Measurements from ENCODE around the gene TRAP1.

The TRAP1 gene

DNA sequence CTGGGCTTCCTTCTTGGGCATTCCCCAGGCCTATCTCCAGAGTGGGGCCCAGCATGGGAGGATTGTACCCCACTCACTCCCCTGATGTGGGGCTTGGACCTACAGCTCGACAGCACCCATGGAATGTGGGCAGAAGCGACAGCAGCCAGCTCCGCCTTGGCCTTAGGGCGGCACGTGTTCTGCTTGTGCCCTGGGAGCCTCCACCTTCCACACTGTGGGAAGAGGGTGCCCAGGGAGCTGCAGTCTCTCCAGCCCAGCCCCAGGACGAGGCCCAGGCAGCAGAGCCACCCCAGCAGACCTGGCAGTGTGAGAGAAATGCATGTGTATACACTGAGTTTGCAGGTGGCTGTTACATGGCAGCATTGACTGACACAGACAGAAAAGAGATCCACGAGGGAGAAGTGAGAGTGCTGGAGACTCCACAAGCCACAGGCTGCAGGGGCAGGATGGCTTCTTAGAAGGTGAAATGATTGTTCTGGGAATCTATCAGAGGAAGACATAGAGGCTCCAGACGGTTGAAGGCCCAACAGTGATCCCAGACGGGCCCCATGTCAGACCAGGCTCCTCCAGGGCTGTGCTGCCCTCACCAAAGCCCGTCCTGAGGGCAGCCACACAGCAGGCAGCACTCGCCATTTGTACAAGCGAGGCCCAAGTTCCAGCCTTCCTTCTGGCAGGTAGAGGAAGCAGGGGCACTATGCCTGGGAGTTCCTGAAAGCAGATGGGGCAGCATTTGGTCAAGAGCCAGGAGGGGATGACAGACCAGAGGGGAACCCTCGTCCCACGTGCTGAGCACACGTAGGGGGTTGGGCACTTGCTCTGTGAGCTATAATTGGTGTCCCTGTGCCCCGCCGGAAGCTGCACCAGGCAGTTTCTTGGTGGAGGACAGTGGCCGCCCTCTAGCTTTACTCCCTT, 65.6 kb downstream of the TRAP1 start:
- DNase-seq (ENCODE audit: low read depth in 3 of 3) = no peak

DNA sequence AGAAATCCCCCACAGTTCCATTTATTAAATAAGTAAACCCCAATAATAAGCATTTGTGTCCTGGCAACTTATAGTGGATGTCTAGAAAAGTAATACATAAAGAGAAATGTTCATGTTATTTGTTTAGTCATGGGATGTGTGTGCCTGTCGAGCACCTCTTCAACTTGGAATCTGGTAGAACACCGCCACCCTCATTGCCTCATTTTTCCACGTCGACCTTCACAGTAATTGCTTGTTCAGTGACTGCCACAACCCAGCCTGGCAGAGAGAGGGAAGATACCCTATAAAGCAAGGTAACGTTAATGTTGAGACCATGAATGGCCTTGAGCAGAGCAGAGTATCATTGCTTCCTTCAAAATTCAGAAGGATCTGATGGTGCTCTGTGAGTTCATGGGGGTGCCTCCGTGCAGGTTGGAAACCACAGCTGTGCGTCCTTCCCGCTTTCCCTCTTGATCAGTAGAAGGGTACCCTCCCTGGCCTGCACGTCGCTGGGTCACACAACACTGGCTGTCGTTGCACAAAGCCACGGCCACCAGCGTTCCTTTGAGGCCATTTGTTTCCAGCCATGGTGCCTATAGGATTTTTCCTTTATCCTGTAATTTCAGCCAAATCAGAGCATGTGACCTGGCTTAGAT, 66.6 kb downstream of the TRAP1 start:
- DNase-seq (ENCODE audit: low read depth in 3 of 3) = no peak

GRCh38 chr16:3646348-3646920, 70.9 kb downstream of the TRAP1 start:
- no peak for DNase-seq (ENCODE audit: low read depth in 3 of 3)

GRCh38 chr16:3645504-3646347, 71.6 kb downstream of the TRAP1 start:
- DNase-seq (ENCODE audit: low read depth in 3 of 3) = no peak

- no peak for DNase-seq (ENCODE audit: low read depth in 3 of 3)
Measured at GRCh38 chr16:3645108-3645503, 72.2 kb downstream of the TRAP1 start.

- no peak for DNase-seq (ENCODE audit: low read depth in 3 of 3)
Measured at GRCh38 chr16:3643095-3643730, 74.1 kb downstream of the TRAP1 start.

GRCh38 chr16:3642397-3643094, 74.8 kb downstream of the TRAP1 start:
- no peak for DNase-seq (ENCODE audit: low read depth in 3 of 3)

DNA sequence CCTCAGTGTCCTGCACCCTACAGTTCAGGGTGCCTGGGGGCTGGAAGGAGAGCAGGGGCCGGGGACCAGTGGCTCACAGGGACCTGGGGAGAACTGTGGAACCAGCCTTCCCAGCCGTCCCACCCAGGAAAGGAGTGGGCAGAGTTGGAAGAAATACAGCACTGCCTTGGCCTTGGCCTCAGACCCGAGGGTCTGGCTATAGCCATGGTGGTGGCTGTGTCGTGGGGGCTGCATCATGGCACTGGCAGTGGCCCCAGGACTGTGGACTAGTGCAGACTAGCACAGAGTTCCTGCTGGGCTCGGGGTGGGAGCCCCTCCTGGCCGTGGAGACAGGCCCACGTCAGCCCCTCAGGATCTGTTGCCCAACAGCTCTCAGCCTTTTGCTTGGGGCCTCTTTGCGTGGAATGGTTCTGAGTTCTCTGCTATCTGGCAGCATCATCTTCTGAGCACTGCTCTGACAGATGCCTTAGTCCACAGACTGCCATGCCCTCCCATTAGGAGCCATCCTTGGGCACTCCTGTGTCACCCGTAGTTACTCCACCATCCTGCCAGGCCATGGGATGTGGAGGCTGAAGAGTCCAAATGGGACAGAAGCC, 75.4 kb downstream of the TRAP1 start:
- no peak for DNase-seq (ENCODE audit: low read depth in 3 of 3)

DNA sequence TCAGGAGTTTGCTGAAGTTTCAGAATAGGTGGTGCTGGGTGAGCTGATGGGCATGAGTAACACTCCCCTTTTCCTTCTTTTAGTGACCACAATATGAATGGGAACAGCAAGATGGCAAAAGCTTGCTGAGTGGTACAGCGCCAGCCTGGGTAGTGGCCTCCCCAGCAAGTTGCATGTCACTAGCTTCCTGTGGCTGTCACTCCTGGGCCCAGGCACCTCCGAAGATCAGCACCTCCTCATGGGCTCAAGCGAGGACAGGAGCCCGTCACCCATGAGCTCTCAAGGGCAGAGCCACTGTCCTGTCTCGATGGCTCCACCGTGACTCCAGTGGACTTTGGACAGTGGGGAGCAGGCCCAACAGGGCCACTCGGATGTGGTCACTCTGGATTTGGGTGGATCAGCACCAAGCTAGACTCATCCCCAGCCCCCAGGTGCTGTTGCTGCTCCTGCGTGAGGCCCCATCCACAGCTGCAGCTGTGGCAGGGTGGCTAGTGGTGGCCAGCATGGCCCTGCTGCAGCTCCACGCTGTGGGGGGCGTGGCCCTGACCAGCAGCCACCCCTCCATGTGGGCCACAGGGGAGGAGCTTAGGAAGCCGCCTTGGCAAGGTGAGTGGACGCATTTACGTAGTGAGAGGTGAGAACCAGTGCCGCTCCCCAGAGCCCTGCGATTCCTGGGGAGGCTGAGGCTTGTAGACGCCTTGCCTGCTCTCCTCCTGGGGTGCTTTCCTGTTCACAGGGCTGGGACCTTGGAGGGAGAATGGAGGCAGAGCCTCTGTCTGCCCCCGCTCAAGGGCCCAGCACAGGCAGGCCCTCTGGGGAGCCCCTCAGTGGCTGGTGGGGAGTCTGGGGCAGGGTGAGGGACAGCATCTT, 76.5 kb downstream of the TRAP1 start:
- no peak for DNase-seq (ENCODE audit: low read depth in 3 of 3)

DNA sequence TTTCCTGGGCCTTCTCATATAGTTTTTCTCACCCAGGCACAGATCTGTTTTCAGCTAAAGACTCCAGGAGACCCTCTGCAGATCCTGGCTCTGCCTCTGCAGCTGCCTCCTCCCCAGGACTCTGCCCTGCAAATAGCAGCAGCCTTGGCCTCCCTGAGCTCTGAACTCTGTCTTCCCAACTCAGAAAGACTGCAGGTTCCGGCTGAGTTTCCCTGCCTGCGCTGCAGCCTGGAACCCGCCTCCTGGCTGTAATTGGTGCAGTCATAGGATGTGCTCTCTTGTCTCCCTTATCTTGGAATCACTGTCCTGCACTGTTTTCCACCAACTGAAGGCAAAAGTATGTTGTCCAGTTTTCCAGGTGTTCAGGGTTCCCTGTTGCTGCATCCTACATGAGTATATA, 77.1 kb downstream of the TRAP1 start:
- no peak for DNase-seq (ENCODE audit: low read depth in 3 of 3)

DNA sequence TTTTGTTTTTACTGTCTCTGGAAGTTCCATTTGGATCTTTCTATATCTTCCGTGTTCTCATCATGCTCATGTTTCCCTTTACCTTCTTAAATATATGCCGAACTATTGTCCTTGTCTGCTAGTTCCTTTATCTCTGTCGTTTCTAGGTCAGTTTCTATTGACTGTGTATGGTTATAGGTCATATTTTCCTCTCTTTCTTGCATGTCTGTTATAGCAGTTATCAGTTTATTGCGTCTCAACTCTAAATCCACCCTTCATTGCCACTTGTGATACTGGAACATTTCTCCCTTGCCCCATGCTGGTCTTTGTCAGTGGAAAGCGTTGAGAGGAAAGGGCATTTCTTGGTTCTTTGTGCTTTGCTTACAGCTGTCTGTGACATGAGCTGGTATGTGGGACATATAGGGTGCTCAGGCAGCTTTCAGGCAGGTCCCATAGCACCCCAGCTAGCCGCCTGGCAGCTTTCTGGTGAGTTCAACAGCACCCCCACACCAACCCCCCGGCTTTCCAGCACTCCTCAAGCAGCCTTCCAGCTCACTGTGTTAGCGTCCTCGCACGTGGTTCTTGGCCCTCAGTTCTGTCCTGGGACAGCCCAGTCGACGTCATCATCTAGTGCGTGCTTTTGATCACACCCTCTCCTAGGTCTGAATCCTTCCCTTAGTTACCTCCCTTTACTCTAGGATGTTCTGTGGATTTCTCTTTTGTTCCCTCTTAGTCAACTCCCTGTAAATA, 78.2 kb downstream of the TRAP1 start:
- DNase-seq (ENCODE audit: low read depth in 3 of 3) = no peak

GRCh38 chr16:3637371-3637923, 79.9 kb downstream of the TRAP1 start:
- peak in 1 of 3 experiments; percentile 3 for DNase-seq (ENCODE audit: low read depth in 3 of 3)

DNA sequence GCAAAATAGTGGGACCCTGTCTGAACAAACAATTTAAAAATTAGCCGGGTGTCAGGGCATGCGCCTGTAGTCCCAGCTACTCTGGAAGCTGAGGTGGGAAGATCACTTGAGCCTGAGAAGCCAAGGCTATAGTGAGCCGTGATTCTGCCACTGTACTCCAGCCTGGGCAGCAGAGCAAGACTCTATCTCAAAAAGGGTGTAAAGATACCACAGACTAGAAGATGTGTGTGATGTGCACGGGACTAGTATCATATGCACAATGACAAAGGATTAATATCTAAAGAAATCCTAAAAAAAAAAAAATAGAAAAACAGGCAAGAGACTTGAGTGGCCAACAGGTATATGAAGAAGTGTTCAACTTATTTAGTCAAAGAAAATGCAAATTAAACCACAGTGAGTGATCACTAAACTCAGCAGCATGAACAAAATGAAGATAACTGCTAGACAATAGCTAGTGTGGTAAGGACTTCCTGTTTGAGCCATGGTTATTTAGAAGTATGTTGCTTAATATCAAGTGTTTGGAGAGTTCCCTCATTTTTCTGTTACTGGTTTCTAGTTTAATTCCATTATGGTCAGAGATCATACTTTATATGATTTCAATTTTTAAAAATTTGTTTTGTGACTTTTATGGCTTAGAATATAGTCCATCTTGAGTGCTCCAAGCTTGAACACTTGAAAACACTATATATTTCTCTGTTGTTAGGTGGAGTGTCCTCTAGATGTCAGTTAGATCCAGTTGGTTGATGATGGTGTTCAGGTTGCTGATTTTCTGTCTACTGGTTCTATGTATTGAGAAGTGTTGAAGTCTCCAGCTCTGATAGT, 91.2 kb downstream of the TRAP1 start:
- DNase-seq (ENCODE audit: low read depth in 3 of 3) = no peak

GRCh38 chr16:3625331-3625730, 92.0 kb downstream of the TRAP1 start:
- no peak for DNase-seq (ENCODE audit: low read depth in 3 of 3)

- no peak for DNase-seq (ENCODE audit: low read depth in 3 of 3)
Measured at GRCh38 chr16:3623642-3624041, 93.7 kb downstream of the TRAP1 start.

GRCh38 chr16:3618769-3619141, 98.6 kb downstream of the TRAP1 start:
- no peak for DNase-seq (ENCODE audit: low read depth in 3 of 3)
